HCT116 (cell line): ENCODE measurements around the gene EEPD1. TPM values are rescaled to one million over a fixed set of nuclear protein-coding genes. Genes with fewer than 3 reads are reported as not detected.

Experiments
- ATAC-seq: fragments of 200-7000 bp; cut with Tn5 transposase; 2 replicates; pipeline ENCODE4 v1.9.1; 2020; ENCODE audit warnings: mild to moderate bottlenecking, moderate library complexity
- BruUV-seq: library from RNA; stranded (reverse); fragments of 400-500 nt; replicated peaks from 2 replicates; lab custom pipeline; 2021; lab: Mats Ljungman, UMichigan
- CTCF ChIA-PET: fragments of 300-600 bp; sonication (Branson Sonifier 250); formaldehyde crosslinking; loops from one replicate; lab custom pipeline; 2021; ENCODE audit warnings: antibody characterized with exemption; lab: Charles Lee
- POLR2A ChIA-PET: fragments of 300-600, 350-600 bp; sonication (Branson Sonifier 250); formaldehyde crosslinking; loops from one replicate; lab custom pipeline; 2021; ENCODE audit warnings: antibody characterized with exemption; lab: Charles Lee
- RAD21 ChIA-PET, 2 experiments: fragments of 300-600 bp; sonication (Branson Sonifier 250); formaldehyde crosslinking; loops; one replicate each; lab custom pipeline; 2023; ENCODE audit warnings: low total read pairs in 2 of 2; ENCODE audit not compliant: uncharacterized antibody in 2 of 2, unreplicated experiment in 2 of 2, low non-redundant PET in 1 of 2; lab: Charles Lee
- DNase-seq: peaks from one replicate; pipeline ENCODE4 v3.0.0-alpha.2; 2010; ENCODE audit warnings: low read depth, low spot score
- H2AFZ ChIP-seq: fragments of 200-600 bp; shearing (Covaris generic), sonication (generic); 2 replicates; pipeline ENCODE4 v1.6.1; 2017; ENCODE audit warnings: low read depth, mixed run types, mixed read lengths, antibody characterized with exemption, low read length; ENCODE audit not compliant: poor library complexity, severe bottlenecking
- H3K27ac ChIP-seq: 2 replicates; pipeline ENCODE4 v1.5.1; 2012; ENCODE audit warnings: low read depth, low read length
- H3K27me3 ChIP-seq: fragments of 200-600 bp; sonication (generic); 2 replicates; pipeline ENCODE4 v1.6.1; 2016; ENCODE audit warnings: mixed run types, low read length, mixed read lengths; ENCODE audit not compliant: insufficient read depth
- H3K36me3 ChIP-seq, 2 experiments: fragments of 200-500 bp in 1 of 2; fragments of 200-600 bp in 1 of 2; sonication (Bioruptor generic) in 1 of 2; sonication (generic) in 1 of 2; 2 replicates each; pipeline versions ENCODE4 v1.5.1 to v1.6.1; 2014 to 2016; ENCODE audit warnings: low read length in 2 of 2, inconsistent platforms in 1 of 2, mixed read lengths in 1 of 2, mixed run types in 1 of 2; ENCODE audit not compliant: insufficient read depth in 2 of 2, control insufficient read depth in 1 of 2
- H3K4me1 ChIP-seq, 2 experiments: fragments of 200-600 bp in 1 of 2; sonication (generic) in 1 of 2; 2 replicates each; pipeline versions ENCODE4 v1.5.1 to v1.6.1; 2012 to 2017; ENCODE audit warnings: low read length in 2 of 2, inconsistent platforms in 1 of 2, mild to moderate bottlenecking in 1 of 2, mixed read lengths in 1 of 2, mixed run types in 1 of 2, moderate library complexity in 1 of 2; ENCODE audit not compliant: insufficient read depth in 2 of 2, control insufficient read depth in 1 of 2
- H3K4me2 ChIP-seq: fragments of 200-600 bp; sonication (generic); 2 replicates; pipeline ENCODE4 v1.6.1; 2017; ENCODE audit warnings: mixed run types, low read length, mixed read lengths
- H3K4me3 ChIP-seq, 2 experiments: fragments of 200-600 bp in 1 of 2; sonication (generic) in 1 of 2; replicated peaks in 1 of 2; 2 replicates each; pipeline ENCODE4 v1.5.1; 2011 to 2016; ENCODE audit warnings: low read length in 2 of 2, control low read depth in 1 of 2, low read depth in 1 of 2, mild to moderate bottlenecking in 1 of 2, mixed read lengths in 1 of 2, mixed run types in 1 of 2
- H3K79me2 ChIP-seq: fragments of 200-600 bp; sonication (generic); 2 replicates; pipeline ENCODE4 v1.6.1; 2017; ENCODE audit warnings: mild to moderate bottlenecking, mixed run types, low read length, moderate library complexity, mixed read lengths; ENCODE audit not compliant: insufficient read depth
- H3K9ac ChIP-seq: fragments of 200-600 bp; sonication (generic); 2 replicates; pipeline ENCODE4 v1.6.1; 2016; ENCODE audit warnings: low read length, mixed read lengths
- H3K9me2 ChIP-seq: fragments of 200-600 bp; sonication (generic), shearing (Covaris generic); 2 replicates; pipeline ENCODE4 v1.6.1; 2017; ENCODE audit warnings: mixed run types, mild to moderate bottlenecking, moderate library complexity; ENCODE audit not compliant: insufficient read depth
- H3K9me3 ChIP-seq, 2 experiments: fragments of 200-500 bp in 1 of 2; fragments of 200-600 bp in 1 of 2; sonication (Bioruptor generic) in 1 of 2; sonication (generic) in 1 of 2; 2 replicates each; pipeline ENCODE4 v1.6.1; 2014 to 2017; ENCODE audit warnings: low read length in 2 of 2, mixed read lengths in 2 of 2, inconsistent platforms in 1 of 2, low read depth in 1 of 2, mild to moderate bottlenecking in 1 of 2, mixed run types in 1 of 2, moderate library complexity in 1 of 2; ENCODE audit not compliant: control insufficient read depth in 1 of 2, insufficient read depth in 1 of 2
- H4K20me1 ChIP-seq: fragments of 200-600 bp; sonication (generic), shearing (Covaris generic); 2 replicates; pipeline ENCODE4 v1.6.1; 2017; ENCODE audit warnings: mixed run types, mild to moderate bottlenecking, moderate library complexity; ENCODE audit not compliant: insufficient read depth
- CEBPB ChIP-seq: IDR thresholded peaks from 2 replicates; pipeline ENCODE4 v1.6.1; 2012; ENCODE audit warnings: low read depth
- EGR1 ChIP-seq: IDR thresholded peaks from 2 replicates; pipeline ENCODE4 v1.6.1; 2012; ENCODE audit warnings: low read depth
- ELF1 ChIP-seq: IDR thresholded peaks from 2 replicates; pipeline ENCODE4 v1.6.1; 2012; ENCODE audit warnings: low read depth, borderline replicate concordance
- EZH2 ChIP-seq: fragments of 200-600 bp; sonication (generic); IDR thresholded peaks from 2 replicates; pipeline ENCODE4 v1.6.1; 2017; ENCODE audit warnings: antibody characterized with exemption, mixed run types
- JUND ChIP-seq: IDR thresholded peaks from 2 replicates; pipeline ENCODE4 v1.6.1; 2012
- POLR2A ChIP-seq: IDR thresholded peaks from 2 replicates; pipeline ENCODE4 v1.7.0; 2011; ENCODE audit warnings: borderline replicate concordance; ENCODE audit not compliant: insufficient read depth, insufficient read length; ENCODE audit errors: extremely low read depth
- POLR2AphosphoS5 ChIP-seq: IDR thresholded peaks from 2 replicates; pipeline ENCODE4 v1.6.1; 2011; ENCODE audit warnings: mild to moderate bottlenecking, low read depth, low read length, moderate library complexity
- RAD21 ChIP-seq: IDR thresholded peaks from 2 replicates; pipeline ENCODE4 v1.6.1; 2012; ENCODE audit warnings: low read depth, mild to moderate bottlenecking
- SIN3A ChIP-seq: IDR thresholded peaks from 2 replicates; pipeline ENCODE4 v1.6.1; 2012; ENCODE audit warnings: low read depth
- SRF ChIP-seq: IDR thresholded peaks from 2 replicates; pipeline ENCODE4 v1.6.1; 2012; ENCODE audit warnings: low read depth
- YY1 ChIP-seq: IDR thresholded peaks from 2 replicates; pipeline ENCODE4 v1.6.1; 2011; ENCODE audit warnings: low read length, low read depth, moderate library complexity, mild to moderate bottlenecking; ENCODE audit not compliant: insufficient replicate concordance; ENCODE audit errors: extremely low read depth
- ZFX ChIP-seq: fragments of 450-650 bp; IDR thresholded peaks from 2 replicates; pipeline ENCODE4 v1.6.1; 2017
- intact Hi-C: fragments of 100-400 bp; cut with micrococcal nuclease; formaldehyde crosslinking; loops from 2 replicates; pipeline ENCODE4 v1.10.0; 2022
- total RNA-seq: library from RNA; stranded (reverse); gene quantifications from one replicate; pipeline ENCODE4 v1.2.1, GENCODE V29; 2021; ENCODE audit not compliant: unreplicated experiment
- TF ChIP-seq, protein P1 (sequence below): IDR thresholded peaks from 2 replicates; pipeline ENCODE4 v1.6.1; 2012
- TF ChIP-seq, protein P2 (sequence below), 3 experiments: fragments of 200-600 bp in 1 of 3; sonication (generic) in 1 of 3; IDR thresholded peaks in 2 of 3; conservative IDR thresholded peaks in 1 of 3; 2 replicates each; pipeline ENCODE4 v1.5.1; 2012 to 2017; ENCODE audit warnings: low read depth in 2 of 3, low read length in 2 of 3, antibody characterized with exemption in 1 of 3, borderline replicate concordance in 1 of 3, control low read depth in 1 of 3, mild to moderate bottlenecking in 1 of 3, mixed read lengths in 1 of 3, mixed run types in 1 of 3, moderate library complexity in 1 of 3; ENCODE audit not compliant: insufficient read depth in 1 of 3
- TF ChIP-seq, protein P3 (sequence below): IDR thresholded peaks from 2 replicates; pipeline ENCODE4 v1.6.1; 2011; ENCODE audit warnings: mild to moderate bottlenecking, low read length, moderate library complexity; ENCODE audit not compliant: insufficient replicate concordance; ENCODE audit errors: extremely low read depth
- TF ChIP-seq, protein P4 (sequence below): IDR thresholded peaks from 2 replicates; pipeline ENCODE4 v1.6.1; 2012

The EEPD1 gene
- total RNA-seq, 1 experiment from 2014 or later = 4.2 TPM

DNA sequence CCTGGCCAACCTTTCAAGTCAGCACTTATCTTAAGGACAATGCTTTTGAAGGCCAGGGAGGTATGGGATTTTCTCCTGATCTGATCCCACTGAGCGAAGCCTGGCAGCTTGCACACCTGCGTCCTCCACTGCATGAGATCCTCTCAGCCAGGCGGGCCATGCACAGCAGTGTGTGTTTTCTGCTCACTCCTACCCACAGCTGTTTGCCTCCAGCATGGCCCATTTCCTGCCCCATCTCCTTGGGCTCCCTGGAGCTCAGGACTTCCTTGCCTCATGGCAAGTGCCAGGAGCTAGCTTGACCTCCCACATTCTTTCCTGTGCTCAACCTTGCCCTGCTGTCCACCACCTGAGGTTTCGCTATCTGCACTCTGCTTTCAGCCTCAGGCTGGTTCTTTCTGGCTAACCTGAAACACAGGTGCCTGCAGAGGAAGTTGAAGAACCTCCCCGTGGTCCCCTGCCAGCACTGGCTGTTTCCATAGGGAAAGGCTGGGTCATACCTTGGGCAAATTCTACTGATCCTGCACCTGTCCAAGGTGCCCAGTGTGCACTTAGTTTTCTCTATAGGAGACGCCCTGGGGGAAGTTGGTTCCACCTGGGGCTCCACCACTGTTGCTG lies 43.9 kb upstream of the EEPD1 start:
- no peaks in the 10 kb centered on the region for H3K79me2 ChIP-seq
- no peaks in the 10 kb centered on the region for H3K9me2 ChIP-seq
- ATAC-seq = no peak
- DNase-seq = no peak
- no peaks in the 10 kb centered on the region; a peak in 1 of 4 replicates for H3K4me1 ChIP-seq
- H3K27ac ChIP-seq = no peak overlapping the region
- no peak overlapping the region for H3K9ac ChIP-seq
- H3K4me3 ChIP-seq = no peak overlapping the region
- CTCF ChIA-PET = no interaction called here
- RAD21 ChIA-PET = no interaction called here
- no peak overlapping the region for H2AFZ ChIP-seq
- H3K36me3 ChIP-seq = no peaks in the 10 kb centered on the region
- TF ChIP-seq ELF1 = no peak
- TF ChIP-seq, protein P1, sequence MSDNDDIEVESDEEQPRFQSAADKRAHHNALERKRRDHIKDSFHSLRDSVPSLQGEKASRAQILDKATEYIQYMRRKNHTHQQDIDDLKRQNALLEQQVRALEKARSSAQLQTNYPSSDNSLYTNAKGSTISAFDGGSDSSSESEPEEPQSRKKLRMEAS = no peak
- no peaks in the 10 kb centered on the region for H4K20me1 ChIP-seq
- no peaks in the 10 kb centered on the region for H3K9me3 ChIP-seq
- H3K4me2 ChIP-seq = no peak overlapping the region
- intact Hi-C loops = no loop called here
- POLR2A ChIA-PET = no interaction called here
- BruUV-seq = no TSS peak
- H3K27me3 ChIP-seq = no peaks in the 10 kb centered on the region

DNA sequence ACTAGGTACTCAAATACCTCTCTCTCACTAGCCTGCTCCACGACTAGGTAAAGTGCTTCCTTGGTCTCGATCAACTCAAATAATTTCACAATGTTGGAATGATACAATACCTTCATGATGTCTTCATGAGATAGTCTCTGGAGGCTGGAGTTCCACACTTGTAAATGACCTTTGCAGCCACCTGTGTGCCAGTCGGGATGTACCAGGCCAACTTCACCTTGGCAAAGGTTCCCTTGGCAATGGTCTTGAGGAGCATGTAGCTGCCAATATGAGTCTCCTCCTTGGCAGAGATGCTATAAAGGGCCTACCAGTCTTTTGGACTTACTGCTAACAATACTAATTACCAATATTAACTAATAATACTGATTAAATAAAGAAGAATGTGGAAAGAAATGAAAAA lies 42.5 kb upstream of the EEPD1 start:
- BruUV-seq = no TSS peak
- H3K36me3 ChIP-seq = no peaks in the 10 kb centered on the region
- TF ChIP-seq ELF1 (no peak), JUND (no peak), EZH2 (no peak), POLR2AphosphoS5 (no peak), EGR1 (no peak), RAD21 (no peak), YY1 (no peak), ZFX (no peak), CEBPB (no peak), SRF (no peak), SIN3A (no peak), POLR2A (no peak)
- TF ChIP-seq, protein P2, sequence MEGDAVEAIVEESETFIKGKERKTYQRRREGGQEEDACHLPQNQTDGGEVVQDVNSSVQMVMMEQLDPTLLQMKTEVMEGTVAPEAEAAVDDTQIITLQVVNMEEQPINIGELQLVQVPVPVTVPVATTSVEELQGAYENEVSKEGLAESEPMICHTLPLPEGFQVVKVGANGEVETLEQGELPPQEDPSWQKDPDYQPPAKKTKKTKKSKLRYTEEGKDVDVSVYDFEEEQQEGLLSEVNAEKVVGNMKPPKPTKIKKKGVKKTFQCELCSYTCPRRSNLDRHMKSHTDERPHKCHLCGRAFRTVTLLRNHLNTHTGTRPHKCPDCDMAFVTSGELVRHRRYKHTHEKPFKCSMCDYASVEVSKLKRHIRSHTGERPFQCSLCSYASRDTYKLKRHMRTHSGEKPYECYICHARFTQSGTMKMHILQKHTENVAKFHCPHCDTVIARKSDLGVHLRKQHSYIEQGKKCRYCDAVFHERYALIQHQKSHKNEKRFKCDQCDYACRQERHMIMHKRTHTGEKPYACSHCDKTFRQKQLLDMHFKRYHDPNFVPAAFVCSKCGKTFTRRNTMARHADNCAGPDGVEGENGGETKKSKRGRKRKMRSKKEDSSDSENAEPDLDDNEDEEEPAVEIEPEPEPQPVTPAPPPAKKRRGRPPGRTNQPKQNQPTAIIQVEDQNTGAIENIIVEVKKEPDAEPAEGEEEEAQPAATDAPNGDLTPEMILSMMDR (IDR thresholded peaks at IDR 0.05 in 2 of 3, conservative IDR thresholded peaks at IDR 0.05 in 1 of 3; ENCODE audit: borderline replicate concordance in 1 of 3, insufficient read depth in 1 of 3, low read depth in 2 of 3, low read length in 2 of 3) = no peak
- TF ChIP-seq, protein P3, sequence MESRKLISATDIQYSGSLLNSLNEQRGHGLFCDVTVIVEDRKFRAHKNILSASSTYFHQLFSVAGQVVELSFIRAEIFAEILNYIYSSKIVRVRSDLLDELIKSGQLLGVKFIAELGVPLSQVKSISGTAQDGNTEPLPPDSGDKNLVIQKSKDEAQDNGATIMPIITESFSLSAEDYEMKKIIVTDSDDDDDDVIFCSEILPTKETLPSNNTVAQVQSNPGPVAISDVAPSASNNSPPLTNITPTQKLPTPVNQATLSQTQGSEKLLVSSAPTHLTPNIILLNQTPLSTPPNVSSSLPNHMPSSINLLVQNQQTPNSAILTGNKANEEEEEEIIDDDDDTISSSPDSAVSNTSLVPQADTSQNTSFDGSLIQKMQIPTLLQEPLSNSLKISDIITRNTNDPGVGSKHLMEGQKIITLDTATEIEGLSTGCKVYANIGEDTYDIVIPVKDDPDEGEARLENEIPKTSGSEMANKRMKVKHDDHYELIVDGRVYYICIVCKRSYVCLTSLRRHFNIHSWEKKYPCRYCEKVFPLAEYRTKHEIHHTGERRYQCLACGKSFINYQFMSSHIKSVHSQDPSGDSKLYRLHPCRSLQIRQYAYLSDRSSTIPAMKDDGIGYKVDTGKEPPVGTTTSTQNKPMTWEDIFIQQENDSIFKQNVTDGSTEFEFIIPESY = no peak
- TF ChIP-seq, protein P4, sequence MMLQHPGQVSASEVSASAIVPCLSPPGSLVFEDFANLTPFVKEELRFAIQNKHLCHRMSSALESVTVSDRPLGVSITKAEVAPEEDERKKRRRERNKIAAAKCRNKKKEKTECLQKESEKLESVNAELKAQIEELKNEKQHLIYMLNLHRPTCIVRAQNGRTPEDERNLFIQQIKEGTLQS = no peak
- TF ChIP-seq, protein P1 = no peak

More for the DNA sequence above, 42.5 kb upstream of the EEPD1 start:
- Histone ChIP-seq H4K20me1 (no peaks in the 10 kb centered on the region), H3K9me2 (no peaks in the 10 kb centered on the region), H3K79me2 (no peaks in the 10 kb centered on the region), H3K27me3 (no peaks in the 10 kb centered on the region), H3K4me2 (no peak overlapping the region), H3K4me3 (no peak overlapping the region), H3K4me1 (peaks cover 6 to 10% of the 10 kb centered on the region in 2 experiments; a peak in 3 of 4 replicates), H3K9ac (no peak overlapping the region), H3K27ac (no peak overlapping the region), H2AFZ (no peak overlapping the region), H3K9me3 (no peaks in the 10 kb centered on the region)
- RAD21 ChIA-PET = no interaction called here
- CTCF ChIA-PET = no interaction called here
- intact Hi-C loops = no loop called here
- DNase-seq = no peak
- no peak for ATAC-seq
- POLR2A ChIA-PET = no interaction called here
